Epithelial cell of esophagus (primary cell): ENCODE data around the gene DPH6.

ENCODE experiments used
- DNase-seq: peaks from one replicate; pipeline ENCODE4 v3.0.0; 2010; ENCODE audit warnings: low read depth
- H3K4me3 ChIP-seq: 2 replicates; pipeline ENCODE4 v1.5.1; 2011; ENCODE audit warnings: mild to moderate bottlenecking, low read length, control low read depth
- CTCF ChIP-seq: IDR thresholded peaks from 2 replicates; pipeline ENCODE4 v1.5.1; 2011; ENCODE audit warnings: low read depth, mild to moderate bottlenecking, low read length, control low read depth, inconsistent platforms; ENCODE audit not compliant: insufficient read depth; ENCODE audit errors: missing control alignments

DPH6 gene

GRCh38 chr15:35430301-35430700 is 115.7 kb downstream of the DPH6 start:
- TF ChIP-seq CTCF: no peak
- no peak for DNase-seq
- no peak overlapping the region for H3K4me3 ChIP-seq

GRCh38 chr15:35427496-35427895 is 118.5 kb downstream of the DPH6 start:
- H3K4me3 ChIP-seq: no peak overlapping the region
- DNase-seq: no peak
- TF ChIP-seq CTCF: no peak

- DNase-seq: peak; percentile 57
- no peak overlapping the region for H3K4me3 ChIP-seq
- no peak for TF ChIP-seq CTCF
These were observed 118.9 kb downstream of the DPH6 start for GRCh38 chr15:35427091-35427490.

GRCh38 chr15:35410775-35411174 is 135.2 kb downstream of the DPH6 start:
- H3K4me3 ChIP-seq: no peak overlapping the region
- TF ChIP-seq CTCF: no peak
- no peak for DNase-seq

- H3K4me3 ChIP-seq: no peak overlapping the region
- no peak for DNase-seq
- no peak for TF ChIP-seq CTCF
These were observed 146.1 kb downstream of the DPH6 start for GRCh38 chr15:35399901-35400300.

GRCh38 chr15:35397027-35397426 is 148.9 kb downstream of the DPH6 start:
- DNase-seq: no peak
- TF ChIP-seq CTCF: no peak
- no peak overlapping the region for H3K4me3 ChIP-seq

GRCh38 chr15:35394416-35394815 is 151.5 kb downstream of the DPH6 start:
- H3K4me3 ChIP-seq: no peak overlapping the region
- TF ChIP-seq CTCF: no peak
- no peak for DNase-seq
